GM18505 (cell line): Measurements from ENCODE around the gene SAMD14.

ENCODE experiments used
- ATAC-seq: cut with Tn5 transposase; IDR thresholded peaks from one replicate; pipeline ENCODE4 v1.9.1; 2021; ENCODE audit not compliant: unreplicated experiment
- POLR2A ChIP-seq: IDR thresholded peaks from 4 replicates; pipeline ENCODE4 v1.6.1; 2011; ENCODE audit warnings: borderline replicate concordance; ENCODE audit not compliant: insufficient read depth, insufficient read length; ENCODE audit errors: extremely low read depth

The SAMD14 gene

GRCh38 chr17:50157891-50158290 lies 27.9 kb upstream of the SAMD14 start:
- no peak for ATAC-seq
- no peak for TF ChIP-seq POLR2A

DNA sequence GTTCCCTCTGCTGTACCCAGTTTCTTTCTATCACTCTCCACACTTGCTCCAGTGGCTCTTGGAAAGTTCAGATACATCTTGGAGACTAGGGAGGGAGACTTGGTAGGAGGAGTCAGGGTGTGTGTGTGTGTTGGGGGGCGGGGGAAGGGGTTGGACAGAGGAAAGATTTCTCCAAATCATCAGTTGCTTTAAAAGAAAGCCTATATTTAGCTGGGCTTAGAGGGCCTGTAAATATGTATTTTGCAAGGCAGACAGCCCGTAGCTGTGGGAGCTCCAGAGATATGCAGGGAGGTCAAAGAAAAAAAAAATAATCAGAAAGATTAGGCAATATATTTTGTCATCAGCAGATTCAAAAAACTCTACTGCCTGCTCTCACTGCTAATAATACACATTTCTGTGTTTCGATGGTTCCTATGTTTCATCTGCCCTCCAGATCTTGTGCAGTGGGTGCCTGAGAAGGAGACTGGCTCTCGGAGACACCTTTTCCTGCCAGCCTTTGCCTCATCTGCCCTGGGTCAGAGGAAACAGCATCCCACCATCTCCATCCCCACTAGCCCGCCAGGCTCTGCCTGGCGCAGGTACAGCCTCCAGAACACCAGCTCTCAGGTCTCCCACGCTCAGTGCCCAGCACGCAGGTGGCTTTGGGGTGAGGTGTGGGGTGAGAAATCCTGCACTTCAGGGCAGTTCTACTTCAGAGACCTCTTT lies 25.3 kb upstream of the SAMD14 start:
- no peak for ATAC-seq
- TF ChIP-seq POLR2A = no peak

DNA sequence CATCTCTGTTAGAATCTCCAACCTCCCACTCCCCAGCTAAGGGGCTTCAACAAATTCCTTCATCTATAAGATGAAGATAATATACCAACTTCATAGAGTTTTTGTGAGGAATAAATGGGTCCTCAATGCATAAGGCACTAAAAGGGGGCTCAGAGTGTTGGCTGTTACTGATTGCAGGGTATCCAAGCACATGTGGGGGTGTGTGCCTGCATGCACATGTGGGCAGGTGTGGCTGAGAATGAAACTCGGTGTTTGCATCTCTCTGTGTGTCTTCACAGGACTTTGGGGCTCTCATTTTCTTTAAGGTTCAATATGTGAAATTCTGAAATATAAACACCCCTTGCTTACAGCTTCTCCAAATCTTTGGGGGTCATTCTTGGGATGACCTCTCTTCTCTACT lies 24.6 kb upstream of the SAMD14 start:
- ATAC-seq = no peak

GRCh38 chr17:50153650-50154575 lies 24.0 kb upstream of the SAMD14 start:
- no peak for TF ChIP-seq POLR2A
- ATAC-seq = no peak

More for the DNA sequence above, 24.6 kb upstream of the SAMD14 start:
- TF ChIP-seq POLR2A = no peak

- ATAC-seq = no peak
- TF ChIP-seq POLR2A = no peak
Observed at GRCh38 chr17:50152736-50153135, 22.8 kb upstream of the SAMD14 start.

DNA sequence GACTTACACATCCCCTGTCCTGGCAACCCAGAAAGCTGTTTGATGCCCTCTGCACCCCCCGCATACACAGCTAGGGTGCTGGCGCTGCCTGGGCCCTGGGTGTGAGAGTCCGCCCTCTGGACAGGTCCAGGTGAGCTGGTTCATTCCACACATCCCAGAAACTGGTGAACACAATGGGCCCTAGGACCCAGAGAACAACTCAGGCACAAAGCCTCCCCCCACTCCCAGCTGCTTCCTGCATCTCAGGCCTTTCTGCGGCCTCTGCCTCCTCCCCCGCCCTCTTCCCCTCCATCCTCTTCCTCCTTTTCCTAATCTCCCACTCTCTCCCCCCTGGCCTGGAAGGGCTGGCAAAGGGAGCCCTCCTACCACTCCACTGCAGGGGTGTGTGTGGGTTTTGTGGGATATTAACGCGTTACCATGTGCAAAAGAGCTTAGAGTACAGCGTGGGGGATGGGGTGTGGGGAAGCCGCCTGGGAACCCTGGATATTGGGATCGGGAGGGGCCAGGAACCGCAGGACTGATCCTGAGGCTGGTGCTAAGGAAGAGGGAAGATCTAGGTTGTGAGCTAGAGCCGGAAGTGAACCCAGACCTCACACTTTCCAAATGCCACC lies 22.1 kb upstream of the SAMD14 start:
- no peak for ATAC-seq

DNA sequence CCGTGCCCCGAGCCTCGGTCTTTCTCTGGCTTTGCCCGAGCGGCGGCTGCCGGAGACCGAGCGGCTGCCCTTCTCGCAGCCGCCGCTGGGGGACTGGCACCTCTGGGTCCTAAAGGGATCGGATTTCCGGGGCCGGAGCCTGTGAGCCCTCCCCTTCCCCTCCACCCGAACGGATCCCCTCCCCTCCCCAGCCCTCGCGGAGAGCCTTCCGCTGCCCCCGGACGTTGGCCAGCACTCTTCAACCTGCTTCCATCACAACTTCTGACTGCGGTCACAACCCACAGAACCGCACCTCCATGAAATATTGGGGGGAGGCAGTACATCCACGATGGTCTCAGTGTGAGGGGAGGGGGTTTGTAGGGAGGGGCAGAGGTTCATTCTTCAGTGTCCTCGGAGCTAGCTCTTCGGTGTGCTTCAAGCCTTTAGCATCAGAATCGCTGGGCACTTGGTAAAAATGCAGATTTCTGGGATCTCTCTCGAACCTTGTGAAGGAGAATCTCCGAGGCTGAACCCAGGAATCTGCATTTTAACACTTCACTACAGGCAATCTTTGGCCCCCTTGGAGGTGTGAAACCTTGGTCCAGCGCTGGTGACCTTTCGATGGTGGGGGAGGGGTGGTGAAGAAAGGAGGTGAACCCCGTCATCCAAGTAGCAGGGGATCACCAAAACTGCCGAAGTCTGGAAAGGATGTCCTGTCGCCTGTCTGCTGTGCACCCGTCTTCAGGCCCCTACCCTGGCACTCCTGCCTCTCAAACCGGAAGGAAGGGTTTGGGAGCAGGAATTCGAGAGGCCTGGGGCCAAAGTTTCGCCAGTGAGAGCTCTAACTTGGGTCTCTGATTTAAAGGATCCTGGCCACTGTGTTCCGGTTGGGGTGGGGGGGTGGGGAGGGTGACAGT lies 21.3 kb upstream of the SAMD14 start:
- ATAC-seq = peak; percentile 31
- peak; percentile 56 for TF ChIP-seq POLR2A

More for the DNA sequence above, 22.1 kb upstream of the SAMD14 start:
- TF ChIP-seq POLR2A = peak; percentile 63

- no peak for TF ChIP-seq POLR2A
- no peak for ATAC-seq
Observed at GRCh38 chr17:50150354-50151040, 20.5 kb upstream of the SAMD14 start, which contains the start of gene PPP1R9B. PPP1R9B (minus strand) TSS chr17:50150677; CDS start chr17:50150513, 164 bp downstream.

- ATAC-seq = no peak
- no peak for TF ChIP-seq POLR2A
Observed at GRCh38 chr17:50149417-50150353, 19.7 kb upstream of the SAMD14 start.

- ATAC-seq = no peak
- peak; percentile 51 for TF ChIP-seq POLR2A
Observed at GRCh38 chr17:50149091-50149416, 19.1 kb upstream of the SAMD14 start.
